Hematopoietic multipotent progenitor cell treated with erythropoietin and hydrocortisone succinate and interleukin-3 and kit ligand, for 17 days (in vitro differentiated cells): ENCODE results near the gene SOX8.

Experiments used
- DNase-seq: peaks from one replicate; pipeline ENCODE4 v3.0.0-alpha.2; 2015; ENCODE audit warnings: low spot score

Gene SOX8

DNA sequence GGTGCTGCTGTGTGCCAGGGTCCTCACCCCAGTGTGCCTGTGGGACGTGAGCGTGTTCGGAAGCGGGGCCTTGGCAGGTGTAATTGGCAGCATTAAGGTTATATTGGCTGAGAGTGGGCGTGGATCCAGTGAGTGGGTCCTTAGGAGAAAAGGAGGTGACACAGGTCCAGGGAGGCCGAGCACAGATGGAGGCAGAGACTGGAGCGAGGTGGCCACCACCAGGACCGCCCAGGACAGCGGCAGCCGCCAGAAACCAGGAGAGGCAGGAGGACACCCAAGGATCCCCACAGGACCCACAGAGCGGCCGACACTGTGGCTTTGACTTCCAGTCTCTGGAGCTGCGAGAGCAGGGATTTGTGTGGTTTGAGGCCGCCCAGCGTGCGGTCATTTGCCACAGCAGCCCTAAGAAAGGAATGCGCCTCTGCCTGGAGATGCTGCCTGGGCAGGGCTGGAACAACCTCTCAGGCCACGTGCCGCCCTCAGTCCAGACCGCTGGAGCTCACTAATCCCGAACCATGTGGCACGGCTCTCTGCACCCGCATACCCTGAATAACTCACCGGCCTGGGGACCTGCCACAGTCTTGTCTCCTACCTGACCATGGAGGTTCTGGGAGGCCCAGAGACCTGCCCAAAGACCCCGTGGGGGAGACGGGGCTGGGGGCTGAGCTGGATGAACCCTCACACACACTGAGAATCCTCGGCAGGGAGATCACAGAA lies 45.4 kb downstream of the SOX8 start:
- no peak for DNase-seq

- no peak for DNase-seq
These were observed 45.9 kb downstream of the SOX8 start for GRCh38 chr16:1027501-1027815.

DNA sequence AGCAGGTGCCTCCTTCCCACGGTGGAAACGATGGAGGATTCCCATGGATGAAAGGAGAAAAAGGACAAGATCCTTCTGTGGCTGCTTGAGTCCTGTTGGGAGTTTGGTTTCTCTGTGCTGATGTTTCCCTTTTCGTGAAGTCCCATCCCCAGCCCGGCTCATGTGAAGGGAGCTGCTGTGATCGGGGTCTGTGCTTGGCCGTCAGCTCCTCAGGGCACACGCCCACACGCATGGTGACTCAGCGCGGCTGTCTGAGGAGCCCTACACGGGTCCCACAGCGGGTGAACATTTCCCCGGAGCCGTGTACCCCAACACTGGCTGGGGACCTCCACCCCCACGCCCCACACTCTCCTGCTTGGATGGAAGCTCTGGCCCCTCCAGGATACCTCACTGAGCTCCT lies 46.5 kb downstream of the SOX8 start:
- no peak for DNase-seq

DNA sequence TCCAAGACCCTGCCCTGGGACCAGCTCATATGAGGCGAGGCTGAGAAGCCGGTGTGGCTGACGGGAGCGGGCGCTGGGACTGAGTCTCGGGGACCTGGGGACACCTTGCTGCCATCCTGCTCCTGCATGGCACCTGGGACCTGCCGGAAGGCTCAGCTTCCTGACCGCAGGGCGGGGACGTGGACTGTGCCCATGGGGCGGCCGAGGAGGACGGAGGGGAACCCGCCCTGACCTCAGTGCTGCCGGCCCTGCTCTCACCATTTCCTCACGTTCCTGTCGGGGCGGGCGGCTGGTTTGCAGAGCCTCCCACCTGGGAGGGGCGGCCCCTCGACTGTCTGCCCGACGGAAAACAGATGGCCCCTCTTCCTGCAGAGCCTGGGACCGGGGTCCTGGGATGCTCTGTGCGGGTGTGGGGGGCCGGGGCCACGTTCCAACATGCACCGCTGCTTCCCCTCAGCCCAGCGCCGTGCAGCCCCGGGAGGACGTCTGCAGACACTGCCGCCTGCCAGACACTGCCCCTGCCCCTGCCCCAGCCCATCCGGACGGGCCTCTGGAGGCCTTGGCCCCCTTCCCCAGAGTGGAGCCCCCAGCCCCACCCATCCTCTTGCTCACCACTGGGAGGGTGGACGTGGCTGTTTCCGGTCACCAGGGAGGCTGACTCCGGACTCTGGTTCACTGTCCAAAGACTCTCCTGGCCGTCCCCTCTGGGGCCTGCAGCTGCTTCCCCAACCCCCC lies 47.1 kb downstream of the SOX8 start:
- no peak for DNase-seq

DNA sequence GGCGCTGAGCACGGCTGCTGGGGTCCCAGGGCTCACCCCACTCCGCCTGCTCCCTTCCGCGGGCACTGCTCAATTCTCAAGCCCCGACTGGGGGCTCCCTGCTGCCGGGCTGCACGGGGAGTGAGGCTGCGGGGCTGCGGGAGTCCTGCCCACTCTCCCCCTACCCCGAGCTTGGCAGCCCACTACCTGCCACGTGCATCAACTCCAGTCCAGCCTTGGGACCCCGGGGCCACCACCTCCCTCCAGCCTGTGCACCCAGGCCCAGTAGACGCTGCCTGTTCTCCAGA lies 47.6 kb downstream of the SOX8 start:
- DNase-seq: no peak

DNA sequence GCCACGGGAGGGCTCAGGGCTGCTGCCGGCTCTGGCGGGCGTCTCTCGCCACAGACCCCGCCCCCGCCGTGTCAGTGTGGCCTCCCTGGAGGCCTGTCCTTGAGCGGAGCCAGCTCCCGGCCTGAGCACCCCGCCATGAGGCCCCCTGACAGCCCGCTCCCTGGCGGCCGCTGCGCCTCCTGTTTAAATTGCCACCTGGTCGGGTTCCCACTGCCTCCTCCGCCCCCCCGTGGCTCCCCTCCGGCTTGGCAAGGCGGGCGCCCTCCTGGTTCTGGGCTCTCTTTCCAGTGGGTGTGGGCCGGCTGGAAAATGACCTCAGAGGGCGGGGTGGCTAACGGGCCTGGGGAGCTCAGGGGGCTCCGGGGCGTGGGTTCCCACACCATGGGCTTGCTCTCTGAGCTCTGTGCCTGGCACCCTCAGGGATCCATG lies 48.9 kb downstream of the SOX8 start:
- no peak for DNase-seq

- DNase-seq: no peak
These were observed 50.1 kb downstream of the SOX8 start for GRCh38 chr16:1031666-1032065.

GRCh38 chr16:1032607-1033006 lies 51.0 kb downstream of the SOX8 start:
- DNase-seq: no peak

DNA sequence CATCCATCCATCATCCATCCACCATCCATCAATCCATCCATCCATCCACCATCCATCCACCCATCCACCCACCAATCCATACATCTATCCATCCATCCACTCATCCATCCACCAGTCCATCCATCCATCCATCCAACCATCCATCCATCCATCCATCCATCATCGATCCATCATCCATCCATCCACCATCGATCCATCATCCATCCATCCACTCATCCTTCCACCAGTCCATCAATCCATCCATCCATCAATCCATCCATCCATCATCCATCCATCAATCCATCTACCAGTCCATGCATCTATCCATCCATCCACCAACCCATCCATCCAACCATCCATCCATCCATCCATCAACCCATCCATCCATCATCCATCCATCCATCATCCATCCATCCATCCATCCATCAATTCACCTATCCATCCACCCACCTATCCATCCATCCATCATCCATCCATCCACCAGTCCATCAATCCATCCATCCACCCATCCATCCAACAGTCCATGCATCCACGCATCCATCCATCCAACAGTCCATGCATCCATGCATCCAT lies 51.6 kb downstream of the SOX8 start:
- no peak for DNase-seq

- DNase-seq: no peak
These were observed 52.9 kb downstream of the SOX8 start for GRCh38 chr16:1034230-1035065.

- DNase-seq: no peak
These were observed 53.5 kb downstream of the SOX8 start for GRCh38 chr16:1035066-1035415.

GRCh38 chr16:1036166-1036565 lies 54.6 kb downstream of the SOX8 start:
- DNase-seq: no peak
